Pancreas (tissue), 10 donors: ENCODE data around the gene RNF212. TPM values are rescaled to one million over a fixed set of nuclear protein-coding genes. Genes with fewer than 3 reads are reported as not detected.

Experiments
- ATAC-seq, 4 donors: fragments of 200-7000 bp; cut with Tn5 transposase; one replicate each; pipeline versions ENCODE4 v1.8.0 to v1.9.1; 2020; ENCODE audit warnings: mild to moderate bottlenecking in 4 of 4, moderate library complexity in 4 of 4
- DNase-seq, 6 donors: peaks; one replicate each; pipeline ENCODE4 v3.0.0-alpha.2; 2020
- FAIRE-seq: peaks from 2 replicates; lab custom pipeline; 2012; peaks lifted over from hg19 to GRCh38; lab: Jason Lieb, UNC
- H3K27ac ChIP-seq, 4 donors: fragments of 200-600 bp; sonication (generic); 1 replicate in 3 of 4; 2 replicates in 1 of 4; pipeline versions ENCODE4 v1.5.0 to v1.8.0; 2020
- H3K27me3 ChIP-seq, 4 donors: fragments of 200-600 bp; one replicate each; pipeline ENCODE4 v1.8.0; 2021
- H3K36me3 ChIP-seq, 3 donors: fragments of 200-600 bp; sonication (generic) in 1 of 3; one replicate each; pipeline versions ENCODE4 v1.5.0 to v1.8.0; 2020 to 2021
- H3K4me1 ChIP-seq, 3 donors: fragments of 200-600 bp; one replicate each; pipeline ENCODE4 v1.8.0; 2021
- H3K4me3 ChIP-seq, 4 donors: fragments of 200-600 bp; sonication (generic) in 2 of 4; one replicate each; pipeline versions ENCODE4 v1.5.0 to v1.8.0; 2020 to 2021
- H3K9me3 ChIP-seq, 4 donors: fragments of 200-600 bp; one replicate each; pipeline ENCODE4 v1.8.0; 2021
- WGBS, 2 donors: extraction: QIAGEN DNeasy Blood & Tissue Kit; methylation state at CpG; one replicate each; pipeline ENCODE4 v1.1.7; 2013; 5-methylcytosine and 5-hydroxymethylcytosine counted together
- intact Hi-C, 3 donors: fragments of 100-400 bp; cut with DNase I; formaldehyde crosslinking; loops; one replicate each; pipeline versions ENCODE4 v1.11.1 to v1.14.2; 2022
- polyA plus RNA-seq, 2 donors: library from polyadenylated mRNA; stranded (reverse); fragments of 200-250 nt; gene quantifications; one replicate each; pipeline ENCODE4 v1.2.3, GENCODE V29; 2013
- total RNA-seq, 6 donors: library from RNA; stranded (reverse); fragmentation: NEBNext Ultra II Directional in 4 of 6; extraction: Animal tissue kit (Norgen Biotek cat#: 25700) in 4 of 6; gene quantifications; one replicate each; pipeline versions ENCODE4 v1.2.1 to v1.2.4, GENCODE V29; 2021 to 2023
- TF ChIP-seq, protein P1 (sequence below), 4 donors: fragments of 200-600 bp; sonication (generic) in 3 of 4; IDR thresholded peaks; one replicate each; pipeline versions ENCODE4 v1.5.0 to v1.8.0; 2021; ENCODE audit warnings: antibody characterized with exemption in 4 of 4
- donor health status: healthy with polysubstance abuse.
- donor health status: DM: no; HTN: no; CAD: no; lungs with moderate emphysema.
- donor health status: DM: no; HTN: no; CAD: no.
- donor health status: control.
- donor health status: control.
- donor health status: Bipolar disorder and iron deficiency.
- donor health status: DM: yes; HTN: yes; CAD: no.
- donor health status: DM: no; HTN: no; CAD: no.
- donor health status: DM: no; HTN: no; CAD: no.
- donor health status: DM: yes; HTN: yes; CAD: no.

Gene RNF212
- total and polyA plus RNA-seq, 8 donors = 12.0 to 40.3 (median 19.2) TPM

DNA sequence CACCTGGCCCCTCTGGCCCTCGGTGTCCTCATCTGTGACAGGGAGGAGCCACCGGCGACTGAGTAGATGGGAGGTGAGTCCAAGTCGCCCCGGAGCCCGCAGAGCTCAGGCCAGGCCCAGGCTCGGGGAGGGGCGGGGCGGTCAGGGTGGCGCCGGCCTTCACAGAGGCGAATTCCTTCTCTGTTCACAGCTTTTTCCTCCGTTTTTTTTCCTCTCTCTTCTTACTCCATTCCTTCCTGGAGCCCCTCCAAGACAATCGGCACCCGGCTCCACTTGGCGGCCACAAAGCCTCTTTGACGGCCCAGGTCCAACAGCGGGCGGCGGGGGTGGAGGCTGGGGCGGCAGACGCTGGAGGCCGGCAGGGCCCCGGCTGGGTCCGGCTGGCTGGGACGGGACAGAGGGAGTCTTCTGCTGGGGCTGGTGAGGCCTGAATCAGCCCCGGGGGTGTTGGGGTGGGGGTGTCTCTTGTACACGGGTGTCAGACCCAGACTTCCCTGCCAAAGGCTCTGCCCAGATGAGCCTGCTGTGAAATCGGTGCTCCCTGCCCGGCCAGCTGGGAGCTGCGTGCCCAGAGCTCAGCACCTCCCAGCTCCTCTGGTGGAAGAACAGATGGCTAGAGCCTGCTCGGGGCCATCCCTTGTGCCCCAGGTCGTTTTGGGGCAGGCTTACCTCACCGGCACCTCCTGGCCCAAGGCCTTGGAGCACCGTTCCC, 79.4 kb downstream of the RNF212 start:
- TF ChIP-seq, protein P1, sequence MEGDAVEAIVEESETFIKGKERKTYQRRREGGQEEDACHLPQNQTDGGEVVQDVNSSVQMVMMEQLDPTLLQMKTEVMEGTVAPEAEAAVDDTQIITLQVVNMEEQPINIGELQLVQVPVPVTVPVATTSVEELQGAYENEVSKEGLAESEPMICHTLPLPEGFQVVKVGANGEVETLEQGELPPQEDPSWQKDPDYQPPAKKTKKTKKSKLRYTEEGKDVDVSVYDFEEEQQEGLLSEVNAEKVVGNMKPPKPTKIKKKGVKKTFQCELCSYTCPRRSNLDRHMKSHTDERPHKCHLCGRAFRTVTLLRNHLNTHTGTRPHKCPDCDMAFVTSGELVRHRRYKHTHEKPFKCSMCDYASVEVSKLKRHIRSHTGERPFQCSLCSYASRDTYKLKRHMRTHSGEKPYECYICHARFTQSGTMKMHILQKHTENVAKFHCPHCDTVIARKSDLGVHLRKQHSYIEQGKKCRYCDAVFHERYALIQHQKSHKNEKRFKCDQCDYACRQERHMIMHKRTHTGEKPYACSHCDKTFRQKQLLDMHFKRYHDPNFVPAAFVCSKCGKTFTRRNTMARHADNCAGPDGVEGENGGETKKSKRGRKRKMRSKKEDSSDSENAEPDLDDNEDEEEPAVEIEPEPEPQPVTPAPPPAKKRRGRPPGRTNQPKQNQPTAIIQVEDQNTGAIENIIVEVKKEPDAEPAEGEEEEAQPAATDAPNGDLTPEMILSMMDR (IDR thresholded peaks at IDR 0.05) = no peak
- FAIRE-seq = no peak
- H3K4me3 ChIP-seq = no peak overlapping the region
- no peaks in the 10 kb centered on the region for H3K36me3 ChIP-seq
- H3K9me3 ChIP-seq = no peaks in the 10 kb centered on the region
- 76 to 82% methylated on average over 33 to 35 of the region's 35 CpGs for WGBS, 2 donors
- intact Hi-C loops = loop anchor here in 1 of 3 donors (10.0 kb wide), 1 partner anchor 749 kb away; no protein-coding TSS in a partner anchor
- H3K27ac ChIP-seq = no peak overlapping the region
- no peak for DNase-seq
- H3K4me1 ChIP-seq = no peaks in the 10 kb centered on the region
- no peaks in the 10 kb centered on the region for H3K27me3 ChIP-seq
- peak in 1 of 4 donors; percentile 4 for ATAC-seq

DNA sequence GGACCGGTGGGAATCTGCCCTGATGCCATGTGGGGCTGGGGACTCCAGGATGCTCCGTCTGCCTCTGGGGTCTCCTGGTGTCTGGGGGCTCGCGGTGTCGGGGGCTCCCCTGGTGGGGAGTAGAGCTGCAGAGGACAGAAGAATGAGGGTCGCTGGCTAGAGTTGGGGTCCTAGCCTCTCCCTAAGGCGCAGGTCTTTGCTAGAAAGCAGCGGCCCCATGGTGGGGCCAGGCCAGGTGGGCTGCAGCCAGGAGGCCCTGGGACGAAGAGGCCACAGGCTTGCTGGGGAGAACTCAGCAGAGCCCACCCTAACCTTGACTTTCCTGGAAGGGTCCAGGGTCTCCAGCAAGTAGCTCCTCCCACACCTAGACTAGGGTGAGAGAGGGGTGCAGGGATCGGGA, 80.5 kb downstream of the RNF212 start:
- no peaks in the 10 kb centered on the region for H3K36me3 ChIP-seq
- H3K4me3 ChIP-seq = no peak overlapping the region
- TF ChIP-seq, protein P1 (IDR thresholded peaks at IDR 0.05) = no peak
- intact Hi-C loops = loop anchor here in 1 of 3 donors (10.0 kb wide), 1 partner anchor 748 kb away; no protein-coding TSS in a partner anchor
- no peaks in the 10 kb centered on the region for H3K27me3 ChIP-seq
- no peak overlapping the region for H3K27ac ChIP-seq
- DNase-seq (no peak), FAIRE-seq (no peak), ATAC-seq (no peak)
- no peaks in the 10 kb centered on the region for H3K4me1 ChIP-seq
- H3K9me3 ChIP-seq = no peaks in the 10 kb centered on the region
- WGBS, 2 donors = 63 to 76% methylated on average over 6 to 10 of the region's 10 CpGs

DNA sequence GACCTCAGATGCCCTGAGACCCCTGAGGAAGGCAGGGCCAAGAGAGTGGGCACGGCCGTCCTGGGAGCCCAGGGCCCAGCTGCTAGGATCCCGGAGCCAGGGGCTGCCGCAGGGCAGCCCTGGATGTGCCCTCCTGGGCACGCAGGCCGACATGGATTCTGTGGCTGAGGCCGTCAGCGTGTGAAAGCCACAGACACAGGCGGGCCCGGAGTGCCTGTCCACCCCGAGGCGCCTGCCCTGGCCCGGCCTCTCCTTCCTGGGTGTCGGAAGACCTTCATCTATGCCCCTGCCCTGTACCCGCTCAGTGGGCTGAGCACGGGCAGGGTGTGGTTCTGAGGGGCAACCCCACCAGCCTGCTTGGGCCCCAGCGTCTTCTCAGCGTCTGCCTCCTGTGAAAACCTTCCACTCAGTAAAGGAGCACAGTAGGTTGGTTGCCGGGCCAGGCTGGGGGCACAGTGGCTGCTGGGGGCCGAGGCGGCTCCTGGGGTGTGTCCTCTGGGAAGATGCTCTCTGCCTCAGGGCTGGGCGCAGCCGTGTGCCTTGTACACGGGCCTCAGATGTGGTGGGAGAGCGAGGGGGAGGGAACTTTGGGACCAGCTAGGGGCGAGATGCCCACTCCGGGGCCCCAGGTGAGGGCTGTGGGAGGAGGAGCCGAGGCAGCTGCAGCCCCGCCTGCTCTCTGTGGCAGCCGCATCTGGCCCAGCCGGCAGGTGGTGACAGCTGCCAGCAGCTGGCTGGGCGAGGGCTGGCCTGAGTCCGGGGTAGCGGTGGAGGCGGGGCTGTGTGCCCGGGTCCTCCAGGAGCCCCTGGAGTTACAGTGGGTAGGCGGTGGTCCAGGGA, 81.2 kb downstream of the RNF212 start:
- Histone ChIP-seq H3K4me3 (no peak overlapping the region), H3K4me1 (no peaks in the 10 kb centered on the region), H3K9me3 (no peaks in the 10 kb centered on the region), H3K27ac (no peak overlapping the region), H3K36me3 (no peaks in the 10 kb centered on the region), H3K27me3 (no peaks in the 10 kb centered on the region)
- 46 to 54% methylated on average over 33 to 37 of the region's 37 CpGs for WGBS, 2 donors
- intact Hi-C loops = loop anchor here in 1 of 3 donors (10.0 kb wide), 1 partner anchor 747 kb away; no protein-coding TSS in a partner anchor
- peak in 2 of 4 donors; percentile 19 to 20 for ATAC-seq
- TF ChIP-seq, protein P1 (IDR thresholded peaks at IDR 0.05) = no peak
- no peak for DNase-seq
- FAIRE-seq = no peak

DNA sequence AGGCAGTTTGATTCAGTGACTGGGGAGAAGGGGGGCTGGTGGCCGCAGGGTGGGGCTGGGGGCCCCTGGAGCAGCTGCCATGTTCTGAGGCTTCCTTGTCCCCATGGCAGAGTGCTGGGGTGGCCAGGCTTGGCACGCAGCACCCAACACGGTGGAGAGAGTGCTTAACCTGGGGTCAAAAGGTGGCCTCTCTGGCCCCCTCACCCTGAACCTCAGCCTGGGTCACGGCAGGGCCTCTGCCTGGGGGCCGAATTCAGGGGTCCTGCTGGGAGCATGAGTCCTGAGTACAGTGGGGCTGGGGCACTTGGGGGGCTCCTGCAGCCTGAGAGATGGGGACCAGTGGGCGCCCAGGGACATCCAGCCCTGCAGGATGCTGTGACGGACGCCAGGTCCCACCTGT, 82.0 kb downstream of the RNF212 start:
- H3K36me3 ChIP-seq = no peaks in the 10 kb centered on the region
- H3K9me3 ChIP-seq = no peaks in the 10 kb centered on the region
- H3K4me1 ChIP-seq = no peaks in the 10 kb centered on the region
- WGBS, 2 donors = 72 to 91% methylated on average over 7 to 8 of the region's 8 CpGs
- no peaks in the 10 kb centered on the region for H3K27me3 ChIP-seq
- no peak overlapping the region for H3K4me3 ChIP-seq
- DNase-seq (no peak), FAIRE-seq (no peak), ATAC-seq (no peak)
- intact Hi-C loops = loop anchor here in 1 of 3 donors (10.0 kb wide), 1 partner anchor 747 kb away; no protein-coding TSS in a partner anchor
- H3K27ac ChIP-seq = no peak overlapping the region
- TF ChIP-seq, protein P1 (IDR thresholded peaks at IDR 0.05) = no peak
